H1 (cell line): ENCODE results near the gene MAPK4. TPM values are rescaled to one million over a fixed set of nuclear protein-coding genes. Genes with fewer than 3 reads are reported as not detected.

Source experiments
- CTCF ChIA-PET: fragments of 300-600 bp; sonication (Branson Sonifier 250); formaldehyde crosslinking; loops from one replicate; lab custom pipeline; 2021; ENCODE audit not compliant: partially characterized antibody; lab: Charles Lee
- POLR2A ChIA-PET: fragments of 300-600 bp; sonication (Branson Sonifier 250); formaldehyde crosslinking; loops from one replicate; lab custom pipeline; 2021; ENCODE audit warnings: inconsistent platforms; ENCODE audit not compliant: partially characterized antibody; lab: Charles Lee
- DNase-seq, 2 experiments: peaks; one replicate each; pipeline versions ENCODE4 v3.0.0 to v3.0.0-alpha.2; 2010 to 2022; ENCODE audit warnings: low spot score in 2 of 2, low read depth in 1 of 2, mixed read lengths in 1 of 2
- FAIRE-seq: peaks from 2 replicates; lab custom pipeline; 2011; peaks lifted over from hg19 to GRCh38; lab: Jason Lieb, UNC
- H2AFZ ChIP-seq: 2 replicates; pipeline ENCODE4 v1.8.1; 2012; ENCODE audit warnings: low read length, inconsistent platforms
- H2AK5ac ChIP-seq: 2 replicates; pipeline ENCODE4 v1.6.1; 2013; ENCODE audit warnings: low read depth, low read length
- H2BK120ac ChIP-seq: replicated peaks from 2 replicates; pipeline ENCODE3; 2013; ENCODE audit warnings: low read depth, low read length, inconsistent platforms
- H2BK12ac ChIP-seq: 2 replicates; pipeline ENCODE4 v1.6.1; 2013; ENCODE audit warnings: low read depth, low read length
- H2BK15ac ChIP-seq: 2 replicates; pipeline ENCODE4 v1.6.1; 2013; ENCODE audit warnings: low read length
- H2BK20ac ChIP-seq: 2 replicates; pipeline ENCODE4 v1.6.1; 2013; ENCODE audit warnings: low read length
- H2BK5ac ChIP-seq: 2 replicates; pipeline ENCODE4 v1.6.1; 2013; ENCODE audit warnings: low read depth, low read length
- H3K14ac ChIP-seq: 2 replicates; pipeline ENCODE4 v1.6.1; 2013; ENCODE audit warnings: inconsistent platforms; ENCODE audit not compliant: insufficient read length
- H3K18ac ChIP-seq: 2 replicates; pipeline ENCODE4 v1.6.1; 2013; ENCODE audit warnings: low read length; ENCODE audit errors: extremely low read depth
- H3K23ac ChIP-seq: 2 replicates; pipeline ENCODE4 v1.6.1; 2013; ENCODE audit warnings: inconsistent platforms; ENCODE audit not compliant: insufficient read length
- H3K23me2 ChIP-seq: 2 replicates; pipeline ENCODE4 v1.6.1; 2013; ENCODE audit warnings: low read depth, low read length
- H3K27ac ChIP-seq: 2 replicates; pipeline ENCODE4 v1.6.1; 2011; ENCODE audit warnings: low read depth, low read length, inconsistent platforms
- H3K27me3 ChIP-seq, 4 experiments: replicated peaks in 1 of 4; 1 replicate in 1 of 4; 2 replicates in 3 of 4; pipeline versions ENCODE4 v1.6.1 to v1.8.1; 2011 to 2013; ENCODE audit warnings: low read length in 3 of 4, mild to moderate bottlenecking in 3 of 4, inconsistent platforms in 2 of 4, mixed read lengths in 2 of 4, moderate library complexity in 1 of 4; ENCODE audit not compliant: control insufficient read depth in 3 of 4, insufficient read depth in 3 of 4; ENCODE audit errors: extremely low read depth in 1 of 4
- H3K36me3 ChIP-seq, 4 experiments: 2 replicates each; pipeline versions ENCODE4 v1.6.1 to v1.8.1; 2011 to 2013; ENCODE audit warnings: mild to moderate bottlenecking in 4 of 4, low read length in 3 of 4, moderate library complexity in 2 of 4, control low read depth in 1 of 4, inconsistent platforms in 1 of 4; ENCODE audit not compliant: insufficient read depth in 4 of 4, control insufficient read depth in 2 of 4
- H3K4ac ChIP-seq: replicated peaks from 2 replicates; pipeline ENCODE3; 2013; ENCODE audit warnings: low read length, low read depth, mixed read lengths, inconsistent platforms; ENCODE audit not compliant: insufficient read length
- H3K4me1 ChIP-seq, 4 experiments: replicated peaks in 1 of 4; 1 replicate in 1 of 4; 2 replicates in 3 of 4; pipeline versions ENCODE4 v1.6.1 to v1.8.1; 2011 to 2013; ENCODE audit warnings: low read length in 3 of 4, inconsistent platforms in 2 of 4, mixed read lengths in 1 of 4; ENCODE audit not compliant: insufficient read depth in 4 of 4, control insufficient read depth in 3 of 4
- H3K4me2 ChIP-seq, 2 experiments: 2 replicates each; pipeline versions ENCODE4 v1.6.1 to v1.8.1; 2011 to 2013; ENCODE audit warnings: low read depth in 2 of 2, low read length in 2 of 2, control low read depth in 1 of 2, inconsistent platforms in 1 of 2, mild to moderate bottlenecking in 1 of 2; ENCODE audit not compliant: insufficient read depth in 1 of 2
- H3K4me3 ChIP-seq, 4 experiments: fragments of 200-600, 300-600 bp in 1 of 4; sonication (generic), shearing (Covaris generic), sonication (Bioruptor Twin) in 1 of 4; 2 replicates each; pipeline versions ENCODE4 v1.5.1 to v1.8.1; 2011 to 2016; ENCODE audit warnings: low read length in 4 of 4, low read depth in 3 of 4, control low read depth in 2 of 4, inconsistent platforms in 2 of 4, mild to moderate bottlenecking in 2 of 4, mixed read lengths in 1 of 4, moderate library complexity in 1 of 4; ENCODE audit not compliant: insufficient read depth in 2 of 4; ENCODE audit errors: extremely low read depth in 1 of 4
- H3K56ac ChIP-seq: replicated peaks from 2 replicates; pipeline ENCODE3; 2013; ENCODE audit warnings: low read depth, mild to moderate bottlenecking, mixed read lengths, low read length, inconsistent platforms; ENCODE audit not compliant: insufficient read length
- H3K79me1 ChIP-seq: 2 replicates; pipeline ENCODE4 v1.6.1; 2013; ENCODE audit warnings: low read depth, low read length, control low read depth
- H3K79me2 ChIP-seq, 2 experiments: 2 replicates each; pipeline versions ENCODE4 v1.6.1 to v1.8.1; 2012 to 2013; ENCODE audit warnings: low read length in 2 of 2, mild to moderate bottlenecking in 2 of 2, inconsistent platforms in 1 of 2; ENCODE audit not compliant: insufficient read depth in 2 of 2, control insufficient read depth in 1 of 2
- H3K9ac ChIP-seq, 4 experiments: replicated peaks in 1 of 4; 1 replicate in 1 of 4; 2 replicates in 3 of 4; pipeline versions ENCODE4 v1.6.1 to v1.8.1; 2011 to 2013; ENCODE audit warnings: low read depth in 3 of 4, low read length in 3 of 4, control low read depth in 2 of 4, mild to moderate bottlenecking in 2 of 4, moderate library complexity in 2 of 4, inconsistent platforms in 1 of 4; ENCODE audit errors: extremely low read depth in 1 of 4
- H3K9me3 ChIP-seq, 2 experiments: 2 replicates each; pipeline versions ENCODE4 v1.6.1 to v1.8.1; 2012 to 2013; ENCODE audit warnings: mild to moderate bottlenecking in 2 of 2, moderate library complexity in 2 of 2, control low read depth in 1 of 2, inconsistent platforms in 1 of 2, low read depth in 1 of 2, low read length in 1 of 2, mixed read lengths in 1 of 2; ENCODE audit not compliant: insufficient read depth in 2 of 2
- H4K20me1 ChIP-seq, 2 experiments: replicated peaks in 1 of 2; 2 replicates each; pipeline versions ENCODE3 to v1.8.1; 2011 to 2013; ENCODE audit warnings: inconsistent platforms in 2 of 2, low read length in 2 of 2, mild to moderate bottlenecking in 1 of 2; ENCODE audit not compliant: insufficient read depth in 2 of 2, control insufficient read depth in 1 of 2
- H4K5ac ChIP-seq: 2 replicates; pipeline ENCODE4 v1.6.1; 2013; ENCODE audit warnings: low read length, low read depth, mixed read lengths, inconsistent platforms; ENCODE audit not compliant: insufficient read length
- H4K8ac ChIP-seq: 2 replicates; pipeline ENCODE4 v1.8.0; 2013; ENCODE audit warnings: mild to moderate bottlenecking, moderate library complexity, low read length, inconsistent platforms; ENCODE audit not compliant: insufficient read depth; ENCODE audit errors: extremely low read depth
- H4K91ac ChIP-seq: replicated peaks from 2 replicates; pipeline ENCODE3; 2013; ENCODE audit warnings: low read length, mixed read lengths, inconsistent platforms; ENCODE audit not compliant: insufficient read length
- BRCA1 ChIP-seq: IDR thresholded peaks from 2 replicates; pipeline ENCODE4 v1.6.1; 2012; ENCODE audit warnings: low read depth, low read length, improper control_type of control experiment
- CHD1 ChIP-seq: IDR thresholded peaks from 2 replicates; pipeline ENCODE4 v1.6.1; 2012; ENCODE audit warnings: low read depth, low read length, improper control_type of control experiment
- EZH2 ChIP-seq: fragments of 200-600 bp; sonication (generic); IDR thresholded peaks from 2 replicates; pipeline ENCODE4 v1.7.1; 2012; ENCODE audit warnings: low read depth, mild to moderate bottlenecking, moderate library complexity, low read length, inconsistent platforms; ENCODE audit not compliant: severe bottlenecking
- NANOG ChIP-seq: IDR thresholded peaks from 2 replicates; pipeline ENCODE4 v1.6.1; 2011; ENCODE audit warnings: low read length, low read depth, mild to moderate bottlenecking, inconsistent platforms; ENCODE audit not compliant: insufficient read depth, poor library complexity, severe bottlenecking
- NRF1 ChIP-seq: IDR thresholded peaks from 2 replicates; pipeline ENCODE4 v1.6.1; 2011; ENCODE audit warnings: mild to moderate bottlenecking, low read depth, low read length, improper control_type of control experiment
- RNF2 ChIP-seq: fragments of 200-900, 300-1000 bp; sonication (generic); IDR thresholded peaks from 2 replicates; pipeline ENCODE4 v1.7.1; 2016; ENCODE audit warnings: borderline replicate concordance, low read depth, mild to moderate bottlenecking, antibody characterized with exemption, low read length; ENCODE audit not compliant: poor library complexity, severe bottlenecking; ENCODE audit errors: missing control alignments
- SUZ12 ChIP-seq: fragments of 200-600 bp; sonication (generic); IDR thresholded peaks from 2 replicates; pipeline ENCODE4 v1.6.1; 2012; ENCODE audit warnings: mild to moderate bottlenecking, inconsistent platforms, low read length, moderate library complexity, mixed read lengths
- WGBS, 2 experiments: shearing (Covaris generic) in 1 of 2; methylation state at CpG; one replicate each; pipeline versions ENCODE4 v1.1.6 to v1.1.7; 2013 to 2015; ENCODE audit warnings: low lambda C conversion rate in 2 of 2, mixed read lengths in 2 of 2, inconsistent platforms in 1 of 2, low coverage in 1 of 2, missing lambda C conversion rate in 1 of 2; ENCODE audit not compliant: insufficient replicate concordance in 2 of 2, insufficient coverage in 1 of 2, insufficient read length in 1 of 2; ENCODE audit errors: extremely low coverage in 1 of 2, missing lambda C conversion rate in 1 of 2; 5-methylcytosine and 5-hydroxymethylcytosine counted together
- polyA plus RNA-seq, 7 experiments: library from polyadenylated mRNA; depleted of rRNA in 3 of 7; stranded (reverse) in 5 of 7; unstranded in 2 of 7; fragments of >200 nt in 5 of 7; fragments of 200-250 nt in 2 of 7; gene quantifications; 1 replicate in 5 of 7; 2 replicates in 1 of 7; 4 replicates in 1 of 7; pipeline versions ENCODE4 v1.2.1 to v1.2.3, GENCODE V29; 2011 to 2013; ENCODE audit warnings: missing spikeins in 2 of 7, mixed read lengths in 2 of 7
- total RNA-seq: library from RNA; stranded (reverse); fragmentation: NEBNext Ultra II Directional; extraction: Animal tissue kit (Norgen Biotek cat#: 25700); gene quantifications from 2 replicates; pipeline ENCODE4 v1.2.1, GENCODE V29; 2021
- TF ChIP-seq, protein P1 (sequence below): IDR thresholded peaks from 2 replicates; pipeline ENCODE4 v1.6.1; 2012; ENCODE audit warnings: low read length, inconsistent platforms

MAPK4 gene
- total and polyA plus RNA-seq, 2 of the 8 experiments (the other 6 are each of a cell fraction or from before 2014, with no cell fraction given): 3.2 to 3.7 TPM

DNA sequence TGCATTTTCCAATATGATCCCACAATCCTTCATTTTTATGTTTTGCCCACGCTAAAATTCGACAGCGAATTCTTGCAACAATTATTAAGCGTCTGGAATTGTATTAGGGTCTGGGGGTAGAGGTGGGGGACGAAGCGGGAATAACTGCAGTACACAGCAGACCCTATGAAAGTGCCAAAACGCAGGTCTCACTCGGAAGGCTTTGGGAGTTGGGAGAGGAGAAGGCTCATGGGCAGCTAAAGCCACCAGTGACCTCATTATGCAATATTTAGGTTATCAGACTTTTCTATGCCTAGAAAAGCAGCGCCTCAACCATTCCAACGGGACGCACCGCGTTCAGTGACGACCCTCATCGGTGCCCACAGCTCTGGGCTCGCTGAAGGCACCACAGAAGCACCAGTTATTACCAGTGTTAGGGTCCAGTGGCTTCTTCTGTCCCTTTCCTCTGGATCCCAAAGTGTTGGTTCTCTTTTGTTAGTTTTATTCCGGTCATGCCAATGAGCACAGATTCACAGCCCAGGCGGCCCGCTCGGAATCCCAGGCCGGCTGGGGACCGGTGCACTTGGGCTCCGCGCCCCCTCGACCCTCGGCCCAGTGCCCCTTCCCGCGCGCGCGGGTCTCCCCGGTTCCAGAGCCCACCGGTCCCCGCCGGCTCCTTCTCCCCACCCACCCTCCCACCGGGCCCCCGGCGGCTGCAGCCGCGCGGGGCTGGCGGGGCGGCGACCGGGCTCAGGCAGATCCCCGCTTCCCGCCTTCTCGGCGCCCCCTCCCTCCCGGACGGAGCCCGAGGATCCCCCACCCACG, 737 bp upstream of the MAPK4 start:
- H3K23me2 ChIP-seq: peaks cover 15% of the 10 kb centered on the region; the same call in 1 of the 2 replicates
- TF ChIP-seq BRCA1 (no peak), SUZ12 (peak; percentile 60; the same call in 1 of the 2 replicates), NANOG (no peak), EZH2 (peak; percentile 50), RNF2 (peak; percentile 27), CHD1 (no peak), NRF1 (no peak)
- TF ChIP-seq, protein P1, sequence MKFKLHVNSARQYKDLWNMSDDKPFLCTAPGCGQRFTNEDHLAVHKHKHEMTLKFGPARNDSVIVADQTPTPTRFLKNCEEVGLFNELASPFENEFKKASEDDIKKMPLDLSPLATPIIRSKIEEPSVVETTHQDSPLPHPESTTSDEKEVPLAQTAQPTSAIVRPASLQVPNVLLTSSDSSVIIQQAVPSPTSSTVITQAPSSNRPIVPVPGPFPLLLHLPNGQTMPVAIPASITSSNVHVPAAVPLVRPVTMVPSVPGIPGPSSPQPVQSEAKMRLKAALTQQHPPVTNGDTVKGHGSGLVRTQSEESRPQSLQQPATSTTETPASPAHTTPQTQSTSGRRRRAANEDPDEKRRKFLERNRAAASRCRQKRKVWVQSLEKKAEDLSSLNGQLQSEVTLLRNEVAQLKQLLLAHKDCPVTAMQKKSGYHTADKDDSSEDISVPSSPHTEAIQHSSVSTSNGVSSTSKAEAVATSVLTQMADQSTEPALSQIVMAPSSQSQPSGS: no peak
- H2BK12ac ChIP-seq: no peak overlapping the region
- ChIA-PET POLR2A (interaction anchor here (1.0 to 1.2 kb wide), 2 partner anchors 28 to 32 kb away, joined by 3 read pairs; no protein-coding TSS in a partner anchor), CTCF (interaction anchor here (1.8 kb wide), 1 partner anchor 51 kb away, joined by 5 read pairs; no protein-coding TSS in a partner anchor)
- H3K27ac ChIP-seq: no peak overlapping the region
- no peak overlapping the region; a peak in 2 of 7 replicates for H3K9ac ChIP-seq
- H2BK15ac ChIP-seq: no peak overlapping the region
- H3K36me3 ChIP-seq: no peaks in the 10 kb centered on the region
- H4K8ac ChIP-seq: peak overlapping the region; percentile 57; the same call in 1 of the 2 replicates
- FAIRE-seq (no peak), DNase-seq (peak in 1 of 2 experiments; percentile 54)
- no peak overlapping the region for H2AK5ac ChIP-seq
- H3K79me1 ChIP-seq: no peaks in the 10 kb centered on the region
- H3K4me2 ChIP-seq: peak overlapping the region; percentile 82 to 91
- no peak overlapping the region for H3K23ac ChIP-seq
- H4K20me1 ChIP-seq: no peaks in the 10 kb centered on the region
- no peak overlapping the region for H3K14ac ChIP-seq
- H4K91ac ChIP-seq: no peak overlapping the region
- 0 out of 2 replicates have a peak overlapping the region, but pooled peaks have one; percentile 6 for H2BK20ac ChIP-seq
- H3K27me3 ChIP-seq: peaks cover 5 to 43% (median 41%) of the 10 kb centered on the region in 4 experiments
- WGBS, 2 experiments: 37% methylated on average over 21 of the region's 53 CpGs; no CpG with 5 or more reads in 1 of the 2 experiments
- H4K5ac ChIP-seq: no peak overlapping the region
- H3K79me2 ChIP-seq: no peaks in the 10 kb centered on the region
- peak overlapping the region; percentile 22 for H3K56ac ChIP-seq
- peaks cover 3 to 4% of the 10 kb centered on the region in 2 experiments; a peak in 2 of 4 replicates for H3K9me3 ChIP-seq
- peak overlapping the region; percentile 47 to 80 (median 60) for H3K4me3 ChIP-seq
- peaks cover 0 to 7% (median 4%) of the 10 kb centered on the region in 4 experiments; a peak in 4 of 7 replicates for H3K4me1 ChIP-seq
- H3K4ac ChIP-seq: no peak overlapping the region
- H3K18ac ChIP-seq: no peak overlapping the region; the same call in 1 of the 2 replicates
- no peak overlapping the region for H2BK120ac ChIP-seq
- no peak overlapping the region for H2BK5ac ChIP-seq
- H2AFZ ChIP-seq: peak overlapping the region; percentile 99
